NCI-H2196 (cell line): ENCODE results near the gene CDH3.
"Not testable (repeated sequence)": the region's sequence is repeated elsewhere in the genome, so short reads cannot be mapped to it uniquely, and the experiment has no call there.

ENCODE experiments used
- DNase-seq: peaks from one replicate; lab custom pipeline; 2025; ENCODE audit not compliant: unreplicated experiment; lab: John Stamatoyannopoulos, UW

CDH3 gene

GRCh38 chr16:68698091-68698490 is 53.0 kb downstream of the CDH3 start:
- DNase-seq, result no peak

DNA sequence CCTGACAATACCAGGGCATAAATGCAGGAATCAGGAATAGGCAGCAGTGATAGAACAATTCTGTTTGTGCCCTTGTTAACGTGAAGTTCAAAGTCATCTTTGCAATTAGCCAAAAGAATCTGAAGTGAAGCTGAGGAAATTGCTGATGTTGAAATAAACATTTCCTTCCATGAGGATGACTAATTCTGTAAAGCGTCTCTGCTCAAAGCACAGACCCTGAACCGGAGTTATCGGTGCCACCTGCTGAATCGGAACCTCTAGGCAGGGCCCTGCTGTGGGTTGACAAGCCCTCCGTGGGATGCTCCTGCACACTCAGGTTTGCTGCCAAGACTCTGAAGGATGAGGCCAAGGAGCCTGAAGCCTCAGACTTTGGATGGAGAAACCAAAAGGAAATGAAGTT is 55.0 kb downstream of the CDH3 start:
- no peak for DNase-seq

DNA sequence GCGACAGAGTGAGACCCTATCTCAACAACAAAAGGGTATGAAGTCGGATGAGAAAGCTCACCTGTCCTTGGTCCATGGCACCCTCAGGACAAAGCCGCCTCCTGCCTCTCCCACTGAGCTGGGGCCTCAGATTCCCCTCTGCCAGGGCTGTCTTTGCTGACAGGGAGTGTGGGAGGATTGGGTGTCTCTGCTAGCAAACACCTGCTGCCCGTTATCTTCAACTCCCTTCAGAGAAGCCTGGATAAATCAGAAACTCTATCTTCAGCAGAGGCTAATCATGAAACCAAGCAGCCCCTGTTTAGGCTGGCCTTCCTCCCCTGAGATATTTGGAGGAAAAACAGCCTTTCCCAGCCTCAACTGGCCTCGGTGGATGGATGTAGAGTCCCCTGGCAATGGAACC is 55.7 kb downstream of the CDH3 start:
- DNase-seq, result no peak

DNA sequence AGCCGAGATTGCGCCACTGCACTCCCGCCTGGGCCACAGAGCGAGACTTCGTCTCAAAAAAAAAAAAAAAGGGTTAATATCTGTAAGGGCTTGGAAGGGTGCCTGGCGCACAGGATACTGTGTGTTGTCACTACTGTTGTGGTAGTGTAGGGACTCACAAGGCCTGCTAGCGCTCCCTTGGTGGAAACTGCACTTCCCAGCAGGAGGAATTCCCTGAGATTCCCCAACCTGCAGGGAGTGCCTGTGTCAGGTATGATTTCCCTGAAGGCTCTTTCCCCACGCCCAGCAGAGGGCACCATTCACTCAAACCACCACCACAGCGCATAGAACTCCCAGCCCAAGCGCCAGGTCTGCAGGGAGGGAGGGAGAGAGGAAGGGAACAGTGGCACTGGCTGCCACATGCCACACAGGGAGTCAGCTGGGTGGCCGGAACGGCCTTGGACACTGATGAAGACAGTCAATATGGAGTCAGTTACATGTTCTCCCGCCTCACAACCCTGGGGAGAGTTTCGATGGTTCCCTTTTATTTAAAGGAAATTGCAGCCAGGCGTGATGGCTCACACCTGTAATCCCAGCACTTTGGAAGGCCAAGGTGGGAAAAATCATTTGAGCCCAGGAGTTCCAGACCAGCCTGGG is 59.2 kb downstream of the CDH3 start:
- DNase-seq, result peak; percentile 73

DNA sequence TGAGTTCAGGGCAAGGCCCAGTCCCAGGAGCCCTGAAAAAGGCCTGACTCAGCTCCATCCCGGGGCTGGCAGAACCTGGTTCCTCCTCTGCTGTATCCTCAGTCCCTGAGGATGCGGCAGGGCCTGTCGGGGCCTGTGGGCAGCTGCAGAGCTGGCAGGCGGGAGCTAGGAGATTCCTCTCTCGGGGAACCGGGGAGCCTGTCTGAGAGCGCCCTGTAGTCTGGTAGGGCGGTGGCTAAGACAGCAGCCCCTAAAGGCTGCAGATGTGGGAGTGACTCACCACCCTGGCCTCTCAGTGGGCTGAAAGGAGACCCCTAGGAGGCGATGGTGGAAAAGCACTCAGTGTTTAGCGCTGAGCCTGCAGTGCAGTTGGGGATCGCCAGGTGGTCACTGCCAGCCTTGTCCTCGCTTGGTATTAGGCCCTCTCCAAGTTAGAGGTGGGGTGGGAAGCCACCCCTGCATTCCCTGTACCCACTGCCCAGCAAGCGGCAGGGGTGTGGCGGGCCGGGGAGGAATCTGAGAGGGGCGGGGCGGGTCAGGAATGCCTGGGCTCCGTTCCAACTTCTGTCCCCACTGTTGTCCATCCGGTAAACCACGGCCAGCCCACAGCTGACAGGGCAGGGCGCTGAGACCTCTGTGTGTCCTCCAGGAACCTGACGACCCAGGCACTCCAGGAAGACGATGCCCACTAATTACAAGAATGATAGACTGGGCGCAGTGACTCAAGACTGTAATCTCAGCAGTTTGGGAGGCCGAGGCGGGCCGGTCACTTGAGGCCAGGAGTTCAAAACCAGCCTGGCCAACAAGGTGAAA is 62.4 kb downstream of the CDH3 start:
- no peak for DNase-seq

DNA sequence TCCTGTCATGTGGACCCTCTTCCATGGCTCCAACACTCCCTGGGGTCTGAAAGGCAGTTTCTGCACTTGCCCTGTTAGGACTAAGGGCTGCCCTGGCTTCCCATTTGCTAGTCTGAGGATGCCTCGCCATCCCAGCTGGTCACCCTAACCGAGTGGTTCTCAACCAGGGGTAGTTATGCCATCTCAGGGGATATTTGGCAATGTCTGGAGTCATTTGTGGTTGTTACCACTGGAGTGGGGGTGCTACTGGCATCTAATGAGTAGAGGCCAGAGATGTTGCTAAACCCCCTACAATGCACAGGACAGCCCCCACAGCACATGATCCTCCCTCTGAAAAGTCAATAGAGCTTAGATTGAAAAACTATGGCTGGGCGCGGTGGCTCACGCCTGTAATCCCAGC is 65.1 kb downstream of the CDH3 start:
- DNase-seq, result no peak

DNA sequence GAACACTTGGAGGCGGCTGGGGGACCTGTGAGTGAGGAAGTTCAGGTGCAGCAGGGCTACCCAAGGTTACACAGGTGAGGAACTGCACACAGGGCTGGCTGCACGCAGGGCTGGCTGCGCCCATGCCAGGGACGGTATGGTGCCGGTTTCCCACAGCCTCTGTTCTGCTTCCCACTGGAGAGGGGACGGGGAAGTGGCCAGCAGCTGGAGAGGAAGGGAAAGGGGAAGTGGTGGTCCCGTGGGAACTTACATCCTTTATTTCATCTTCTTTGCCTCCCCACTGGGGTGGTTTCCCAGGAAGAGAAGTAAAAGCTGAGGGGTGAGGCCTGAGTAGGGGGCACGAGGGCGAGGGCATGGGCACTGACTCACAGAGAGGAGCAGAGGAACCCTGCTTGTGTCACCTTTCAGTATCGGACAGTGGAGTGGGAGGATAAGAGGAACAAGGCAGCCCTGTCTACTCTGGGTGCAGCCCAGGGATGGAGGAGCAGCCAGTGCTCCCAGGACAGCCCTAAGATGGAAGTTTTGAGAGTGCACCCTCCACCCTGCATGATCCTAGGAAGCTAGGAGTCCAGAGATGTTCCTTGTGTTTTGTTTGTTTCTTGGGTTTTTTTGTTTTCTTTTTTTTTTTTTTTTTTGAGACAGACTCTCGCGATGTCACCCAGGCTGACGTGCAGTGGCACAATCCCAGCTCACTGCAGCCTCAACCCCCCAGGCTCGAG is 66.5 kb downstream of the CDH3 start:
- DNase-seq, result no peak

DNA sequence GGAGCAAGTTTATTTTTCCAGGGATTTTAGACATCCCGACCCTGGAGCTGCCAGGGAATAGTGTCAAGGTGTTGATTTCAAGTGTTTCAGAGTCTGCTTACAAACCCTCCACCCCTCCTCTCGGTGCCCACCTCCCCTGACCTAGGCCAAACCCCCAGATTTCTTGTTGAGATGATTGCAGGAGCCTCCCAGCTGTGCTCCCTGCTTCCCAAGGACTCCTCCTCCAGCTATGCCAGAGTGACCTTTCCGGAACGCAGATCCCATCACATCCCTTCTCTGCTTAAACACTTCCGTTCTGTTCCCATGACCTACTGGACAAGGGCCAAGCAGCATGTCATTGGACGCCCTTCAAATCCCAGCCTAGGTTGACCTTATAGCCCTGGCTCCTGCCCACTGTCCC is 68.3 kb downstream of the CDH3 start:
- DNase-seq, result no peak

- DNase-seq, result no peak
Measured at GRCh38 chr16:68715471-68715870, 70.4 kb downstream of the CDH3 start.

GRCh38 chr16:68716516-68716915 is 71.4 kb downstream of the CDH3 start:
- DNase-seq, result not testable (repeated sequence)

DNA sequence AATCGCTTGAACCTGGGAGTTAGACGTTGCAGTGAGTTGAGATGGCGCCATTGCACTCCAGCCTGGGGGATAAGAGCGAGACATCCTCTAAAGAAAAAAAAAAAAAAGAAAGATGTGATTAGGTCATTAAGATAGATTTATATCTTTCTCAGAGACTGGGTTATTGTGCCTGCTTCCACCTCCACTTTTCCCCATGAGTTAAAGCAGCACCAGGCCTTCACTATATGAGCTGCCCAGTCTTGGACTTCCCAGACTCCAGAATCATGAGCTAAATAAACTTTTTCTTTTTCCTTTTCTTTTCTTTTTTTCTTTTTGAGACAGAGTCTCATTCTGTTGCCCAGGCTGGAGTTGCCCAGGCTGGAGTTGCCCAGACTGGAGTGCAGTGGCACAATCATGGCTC is 72.6 kb downstream of the CDH3 start:
- no peak for DNase-seq

DNA sequence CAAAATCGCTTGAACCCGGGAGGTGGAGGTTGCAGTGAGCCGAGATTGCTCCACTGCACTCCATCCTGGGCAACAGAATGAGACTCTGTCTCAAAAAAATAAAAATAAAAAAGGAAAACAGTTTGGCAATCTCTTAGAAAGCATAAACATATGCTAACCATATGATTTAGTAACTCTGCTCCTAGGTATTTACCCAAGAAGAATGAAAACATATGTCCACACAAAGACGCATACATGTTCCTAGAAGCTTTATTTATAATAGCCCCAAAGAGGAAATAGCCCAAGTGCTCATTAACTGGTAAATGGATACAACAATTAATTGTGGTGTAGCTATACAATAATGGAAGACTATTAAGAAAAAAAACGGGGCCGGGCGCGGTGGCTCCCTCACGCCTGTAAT is 73.5 kb downstream of the CDH3 start:
- DNase-seq, result no peak

DNA sequence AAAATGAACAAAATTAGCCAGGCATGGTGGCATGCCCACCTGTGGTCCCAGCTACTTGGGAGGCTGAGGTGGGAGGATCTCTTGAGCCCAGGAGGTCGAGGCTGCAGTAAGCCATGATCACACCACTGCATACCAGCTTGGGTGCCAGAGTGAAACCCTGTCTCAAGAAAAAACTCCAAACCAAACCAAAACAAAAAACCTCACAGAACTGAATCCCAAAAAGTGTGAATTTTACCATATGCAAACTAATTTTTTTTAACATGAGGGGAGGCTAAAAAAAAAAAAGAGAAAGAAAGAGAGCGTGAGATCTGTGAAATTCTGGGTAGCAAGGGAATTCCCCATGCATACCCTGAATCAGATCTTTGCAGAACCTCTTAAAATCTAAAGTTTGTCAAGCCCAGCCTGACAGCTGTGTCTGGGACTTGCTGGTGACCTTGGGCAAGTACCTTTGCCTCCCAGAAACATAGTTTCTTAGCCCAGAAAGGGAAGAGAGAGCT is 74.9 kb downstream of the CDH3 start:
- no peak for DNase-seq

- no peak for DNase-seq
Measured at GRCh38 chr16:68722119-68723024, 77.3 kb downstream of the CDH3 start.

- no peak for DNase-seq
Measured at GRCh38 chr16:68724797-68725196, 79.7 kb downstream of the CDH3 start.

DNA sequence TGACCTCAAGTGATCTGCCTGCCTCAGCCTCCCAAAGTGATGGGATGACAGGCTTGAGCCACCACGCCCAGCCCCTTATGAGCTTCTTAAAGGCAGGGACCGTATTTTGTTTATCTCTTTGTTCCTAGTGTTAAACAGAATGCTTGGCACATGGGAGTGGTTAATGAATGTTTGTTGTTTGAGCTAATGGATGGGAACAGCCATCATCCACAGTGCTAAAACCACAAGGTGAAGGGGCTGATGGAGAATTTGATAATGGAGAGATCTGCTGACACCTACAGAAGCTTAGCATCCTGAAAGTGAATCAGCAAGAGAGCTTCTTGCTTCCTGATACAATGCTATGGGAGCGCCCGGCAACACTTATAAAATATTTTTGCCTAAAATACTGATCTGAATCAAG is 83.4 kb downstream of the CDH3 start:
- DNase-seq, result no peak

- DNase-seq, result no peak
Measured at GRCh38 chr16:68731637-68732036, 86.5 kb downstream of the CDH3 start.

DNA sequence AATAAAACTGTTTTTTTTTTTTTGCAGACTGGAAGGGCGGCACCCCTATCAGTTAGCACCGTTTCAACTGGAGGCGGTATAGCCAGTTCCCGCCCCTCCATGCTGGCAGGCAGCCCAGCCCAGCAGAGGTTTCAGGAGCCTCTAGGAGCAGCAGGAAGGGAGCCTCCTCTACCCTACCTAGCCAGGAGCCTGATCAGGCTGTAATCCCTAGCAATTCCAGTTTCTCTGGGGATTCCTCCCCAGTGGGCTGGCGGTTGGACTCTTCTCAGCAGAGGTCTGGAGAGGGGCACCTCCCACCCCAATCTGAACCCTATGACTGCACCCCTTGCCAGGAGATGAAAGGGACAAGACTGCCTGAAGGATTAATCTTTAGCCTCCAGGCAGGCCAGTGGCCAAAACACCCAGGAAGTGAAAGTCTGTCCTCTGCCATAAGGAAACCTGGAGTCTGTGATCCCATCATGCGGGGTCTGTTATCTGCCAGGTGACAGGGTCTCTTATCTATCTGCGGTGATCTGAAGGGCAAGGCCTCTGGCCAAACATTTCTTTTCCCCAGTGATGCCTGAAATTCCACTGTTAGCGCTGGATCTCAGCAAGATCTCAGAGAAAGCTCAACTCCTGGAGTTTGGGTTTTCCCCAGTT is 87.1 kb downstream of the CDH3 start:
- peak; percentile 55 for DNase-seq

- no peak for DNase-seq
Measured at GRCh38 chr16:68732741-68733399, 87.8 kb downstream of the CDH3 start.

DNA sequence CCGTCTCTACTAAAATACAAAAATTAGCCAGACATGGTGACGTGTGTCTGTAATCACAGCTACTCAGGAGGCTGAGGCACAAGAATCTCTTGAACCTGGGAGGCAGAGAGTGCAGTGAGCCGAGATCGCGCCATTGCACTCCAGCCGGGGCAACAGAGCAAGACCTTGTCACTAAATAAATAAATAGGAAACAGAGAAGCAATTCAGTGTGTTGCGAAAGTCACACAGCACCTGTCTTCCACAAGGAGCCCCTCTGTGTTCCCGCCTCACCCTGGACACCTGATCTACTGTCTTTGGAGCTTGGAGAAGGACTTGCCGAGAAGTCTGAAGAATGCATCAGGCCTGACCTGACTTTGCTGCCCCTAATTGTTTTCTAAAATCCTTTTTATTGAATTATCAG is 88.5 kb downstream of the CDH3 start:
- DNase-seq, result no peak
